ENCODE data around the gene AKR1B15. TPM values are rescaled to one million over a fixed set of nuclear protein-coding genes. Genes with fewer than 3 reads are reported as not detected.

The AKR1B15 gene
- total RNA-seq, 1 experiment from 2014 or later, result not detected

DNA sequence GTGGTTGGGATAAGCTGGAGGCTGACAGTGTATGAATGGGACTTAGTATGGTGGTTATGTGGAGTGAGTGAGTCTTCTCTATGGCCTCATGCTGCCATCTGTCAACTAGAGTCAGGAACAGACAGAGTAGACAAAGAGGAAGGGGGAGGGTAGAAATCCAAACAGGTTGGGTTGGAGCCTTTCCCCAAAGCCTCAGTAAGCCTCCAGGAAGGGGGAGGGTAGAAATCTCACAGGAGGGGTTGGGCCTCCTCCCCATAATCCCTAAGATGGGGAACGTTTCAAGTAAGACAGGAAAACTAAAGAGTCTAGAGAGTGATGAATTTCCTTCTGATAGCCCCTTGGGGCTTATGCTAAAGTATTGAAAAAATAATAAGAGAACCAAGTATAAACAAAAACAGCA is 2.0 kb upstream of the AKR1B15 start:
- no peaks in the 10 kb centered on the region for H3K9me3 Mint-ChIP-seq (ENCODE audit: unreplicated experiment)
- intact Hi-C loops (cut with micrococcal nuclease; ENCODE audit: unreplicated experiment), result loop anchor here (1.0 kb wide), 3 partner anchors 33 to 115 kb away; no protein-coding TSS in a partner anchor
- H3K27me3 Mint-ChIP-seq (ENCODE audit: insufficient read depth, unreplicated experiment), result peaks cover 19% of the 10 kb centered on the region
- Histone ChIP-seq H3K4me3 (ENCODE audit: low read depth, low read length) (no peak overlapping the region), H3K4me1 (no peaks in the 10 kb centered on the region), H3K9me3 (no peaks in the 10 kb centered on the region), H3K27me3 (replicated peaks; ENCODE audit: control insufficient read depth, insufficient read depth, low read length) (no peaks in the 10 kb centered on the region), H3K36me3 (ENCODE audit: control insufficient read depth, insufficient read depth, low read length) (no peaks in the 10 kb centered on the region)
- no peaks in the 10 kb centered on the region for H3K4me1 Mint-ChIP-seq (ENCODE audit: low read depth, unreplicated experiment)
- H3K27ac Mint-ChIP-seq (ENCODE audit: unreplicated experiment), result no peak overlapping the region
- BruUV-seq (replicated peaks), result no TSS peak
- ChIA-PET CTCF (interaction anchor here (0.7 to 3.7 kb wide), 4 partner anchors 10 to 1113 kb away, joined by 3 to 39 read pairs (median 4); partner anchors contain the start of gene AKR1B10), POLR2A (no interaction called here)
- DNase-seq, result no peak
- no peaks in the 10 kb centered on the region for H3K36me3 Mint-ChIP-seq (ENCODE audit: insufficient read depth, unreplicated experiment)
- TF ChIP-seq, protein P1, sequence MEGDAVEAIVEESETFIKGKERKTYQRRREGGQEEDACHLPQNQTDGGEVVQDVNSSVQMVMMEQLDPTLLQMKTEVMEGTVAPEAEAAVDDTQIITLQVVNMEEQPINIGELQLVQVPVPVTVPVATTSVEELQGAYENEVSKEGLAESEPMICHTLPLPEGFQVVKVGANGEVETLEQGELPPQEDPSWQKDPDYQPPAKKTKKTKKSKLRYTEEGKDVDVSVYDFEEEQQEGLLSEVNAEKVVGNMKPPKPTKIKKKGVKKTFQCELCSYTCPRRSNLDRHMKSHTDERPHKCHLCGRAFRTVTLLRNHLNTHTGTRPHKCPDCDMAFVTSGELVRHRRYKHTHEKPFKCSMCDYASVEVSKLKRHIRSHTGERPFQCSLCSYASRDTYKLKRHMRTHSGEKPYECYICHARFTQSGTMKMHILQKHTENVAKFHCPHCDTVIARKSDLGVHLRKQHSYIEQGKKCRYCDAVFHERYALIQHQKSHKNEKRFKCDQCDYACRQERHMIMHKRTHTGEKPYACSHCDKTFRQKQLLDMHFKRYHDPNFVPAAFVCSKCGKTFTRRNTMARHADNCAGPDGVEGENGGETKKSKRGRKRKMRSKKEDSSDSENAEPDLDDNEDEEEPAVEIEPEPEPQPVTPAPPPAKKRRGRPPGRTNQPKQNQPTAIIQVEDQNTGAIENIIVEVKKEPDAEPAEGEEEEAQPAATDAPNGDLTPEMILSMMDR (IDR thresholded peaks at IDR 0.05; ENCODE audit: insufficient read depth in 1 of 2, low read depth in 1 of 2, low read length in 1 of 2, severe bottlenecking in 1 of 2, unreplicated experiment in 1 of 2), result peak in 1 of 2 experiments; percentile 7
- H3K4me3 Mint-ChIP-seq (ENCODE audit: unreplicated experiment), result no peak overlapping the region

DNA sequence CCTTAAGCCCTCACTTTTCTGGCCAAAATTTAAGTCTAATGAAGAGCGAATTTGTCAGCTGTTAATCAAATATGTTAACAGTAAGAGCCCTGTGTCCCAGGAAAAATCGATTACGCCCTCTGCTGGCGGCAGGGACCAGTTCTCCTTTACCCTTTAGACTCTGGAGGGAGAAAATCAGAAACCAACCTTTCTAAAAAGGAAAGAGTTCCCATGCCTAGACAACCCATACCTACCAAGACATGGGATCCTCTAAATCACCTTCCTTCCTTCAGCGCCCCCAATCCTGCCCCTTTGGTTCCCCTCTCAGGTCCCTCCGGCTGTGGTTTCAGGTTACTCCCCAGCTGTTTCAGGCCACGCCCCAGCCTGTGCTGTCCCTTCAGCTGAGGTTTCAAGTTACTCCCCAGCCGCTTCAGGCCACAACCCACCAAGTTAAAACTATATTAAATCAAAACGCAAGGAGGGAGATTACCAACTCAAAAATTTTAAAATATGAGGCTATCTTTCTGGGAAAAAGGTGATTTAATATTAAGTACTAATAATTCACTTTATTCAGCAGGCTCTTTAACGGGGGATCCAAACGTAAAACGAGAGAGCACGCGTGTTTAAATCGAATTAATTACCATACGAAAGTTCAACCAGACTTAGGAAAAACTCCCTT is 1.4 kb upstream of the AKR1B15 start:
- CTCF ChIA-PET, result interaction anchor here (0.6 to 3.7 kb wide), 5 partner anchors 10 to 1113 kb away, joined by 3 to 39 read pairs (median 4); partner anchors contain the start of gene AKR1B10
- H3K27me3 ChIP-seq (replicated peaks; ENCODE audit: control insufficient read depth, insufficient read depth, low read length), result no peaks in the 10 kb centered on the region
- H3K4me1 Mint-ChIP-seq (ENCODE audit: low read depth, unreplicated experiment), result no peaks in the 10 kb centered on the region
- H3K36me3 ChIP-seq (ENCODE audit: control insufficient read depth, insufficient read depth, low read length), result no peaks in the 10 kb centered on the region
- H3K36me3 Mint-ChIP-seq (ENCODE audit: insufficient read depth, unreplicated experiment), result no peaks in the 10 kb centered on the region
- 0 out of 2 replicates have a peak overlapping the region, but pooled peaks have one; percentile 4 for H3K4me3 ChIP-seq (ENCODE audit: low read depth, low read length)
- peaks cover 22% of the 10 kb centered on the region for H3K27me3 Mint-ChIP-seq (ENCODE audit: insufficient read depth, unreplicated experiment)
- peak overlapping the region; percentile 55 for H3K4me3 Mint-ChIP-seq (ENCODE audit: unreplicated experiment)
- intact Hi-C loops (cut with micrococcal nuclease; ENCODE audit: unreplicated experiment), result loop anchor here (1.0 kb wide), 3 partner anchors 33 to 115 kb away; no protein-coding TSS in a partner anchor
- H3K9me3 Mint-ChIP-seq (ENCODE audit: unreplicated experiment), result no peaks in the 10 kb centered on the region
- TF ChIP-seq, protein P1 (IDR thresholded peaks at IDR 0.05; ENCODE audit: insufficient read depth in 1 of 2, low read depth in 1 of 2, low read length in 1 of 2, severe bottlenecking in 1 of 2, unreplicated experiment in 1 of 2), result peak; percentile 77 to 84
- H3K9me3 ChIP-seq, result no peaks in the 10 kb centered on the region
- BruUV-seq (replicated peaks), result no TSS peak
- peak; percentile 60 to 68 for DNase-seq
- no peak overlapping the region for H3K27ac Mint-ChIP-seq (ENCODE audit: unreplicated experiment)
- POLR2A ChIA-PET, result no interaction called here
- H3K4me1 ChIP-seq, result no peaks in the 10 kb centered on the region

DNA sequence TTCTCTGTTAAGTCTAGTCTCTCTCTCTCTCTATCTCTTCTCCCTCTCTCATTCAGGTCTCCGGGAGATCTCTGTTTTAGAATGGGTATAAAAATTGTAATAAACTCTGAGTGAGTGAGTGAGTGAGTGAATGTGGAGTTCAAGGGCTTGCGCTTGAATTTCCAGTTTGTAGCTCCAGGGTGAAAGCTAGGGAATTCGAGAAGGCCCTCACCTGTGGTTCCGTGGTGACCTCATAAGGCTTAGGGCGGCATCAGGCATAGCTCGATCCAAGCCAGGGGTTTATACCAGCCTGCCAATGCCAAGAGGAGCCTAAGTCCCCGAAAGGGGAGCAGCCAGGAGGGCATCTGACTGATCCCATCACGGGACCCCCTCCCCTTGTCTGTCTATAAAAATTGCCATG is 456 bp downstream of the AKR1B15 start:
- BruUV-seq (replicated peaks), result no TSS peak
- Histone ChIP-seq H3K27me3 (replicated peaks; ENCODE audit: control insufficient read depth, insufficient read depth, low read length) (no peaks in the 10 kb centered on the region), H3K36me3 (ENCODE audit: control insufficient read depth, insufficient read depth, low read length) (no peaks in the 10 kb centered on the region), H3K9me3 (no peaks in the 10 kb centered on the region), H3K4me3 (ENCODE audit: low read depth, low read length) (no peak overlapping the region), H3K4me1 (no peaks in the 10 kb centered on the region)
- POLR2A ChIA-PET, result no interaction called here
- Mint-ChIP-seq H3K4me1 (ENCODE audit: low read depth, unreplicated experiment) (no peaks in the 10 kb centered on the region), H3K27me3 (ENCODE audit: insufficient read depth, unreplicated experiment) (peaks cover 16% of the 10 kb centered on the region), H3K36me3 (ENCODE audit: insufficient read depth, unreplicated experiment) (no peaks in the 10 kb centered on the region), H3K4me3 (ENCODE audit: unreplicated experiment) (no peak overlapping the region), H3K9me3 (ENCODE audit: unreplicated experiment) (no peaks in the 10 kb centered on the region), H3K27ac (ENCODE audit: unreplicated experiment) (no peak overlapping the region)
- CTCF ChIA-PET, result interaction anchor here (3.7 kb wide), 1 partner anchor 117 kb away, joined by 39 read pairs; no protein-coding TSS in a partner anchor
- DNase-seq, result no peak
- intact Hi-C loops (cut with micrococcal nuclease; ENCODE audit: unreplicated experiment), result no loop called here
- TF ChIP-seq, protein P1 (IDR thresholded peaks at IDR 0.05; ENCODE audit: insufficient read depth in 1 of 2, low read depth in 1 of 2, low read length in 1 of 2, severe bottlenecking in 1 of 2, unreplicated experiment in 1 of 2), result no peak

Measured in Caco-2 (cell line).